ENCODE results near the gene DDX41.
A peak's percentile ranks its signal among the peaks of the same experiment; 100 is the strongest.
"Not testable (repeated sequence)": the region's sequence is repeated elsewhere in the genome, so short reads cannot be mapped to it uniquely, and the experiment has no call there.

Gene DDX41

DNA sequence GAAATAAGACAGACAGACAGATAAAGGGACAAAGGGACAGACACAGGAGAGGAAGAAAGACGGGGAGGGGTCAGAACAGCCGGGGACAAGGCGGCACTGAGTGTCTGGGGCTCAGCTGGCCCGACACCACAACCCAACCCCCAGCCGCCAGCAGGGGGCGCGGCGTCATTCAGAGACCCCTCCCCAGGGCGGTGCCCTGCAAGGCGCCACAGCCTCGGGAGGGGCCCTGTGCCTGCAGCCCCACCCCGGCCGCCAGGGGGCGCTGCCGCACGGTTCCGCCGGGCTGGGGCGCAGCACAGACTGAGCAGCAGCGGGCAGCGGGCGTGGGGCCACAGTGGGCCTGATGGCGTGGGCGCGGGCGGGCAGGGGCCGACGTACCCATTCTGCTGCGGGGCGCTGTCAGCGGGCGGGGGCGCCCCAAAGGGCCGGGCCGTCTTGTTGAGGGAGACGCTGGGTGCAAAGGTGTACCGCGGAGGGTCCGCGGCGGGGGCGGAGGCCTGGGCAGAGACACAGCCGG lies 25.3 kb downstream of the DDX41 start:
- no peak for DNase-seq (ENCODE audit: extremely low read depth, low read depth)
- TF ChIP-seq CTCF (IDR thresholded peaks at IDR 0.05; ENCODE audit: low read depth, low read length) = peak; percentile 47

DNA sequence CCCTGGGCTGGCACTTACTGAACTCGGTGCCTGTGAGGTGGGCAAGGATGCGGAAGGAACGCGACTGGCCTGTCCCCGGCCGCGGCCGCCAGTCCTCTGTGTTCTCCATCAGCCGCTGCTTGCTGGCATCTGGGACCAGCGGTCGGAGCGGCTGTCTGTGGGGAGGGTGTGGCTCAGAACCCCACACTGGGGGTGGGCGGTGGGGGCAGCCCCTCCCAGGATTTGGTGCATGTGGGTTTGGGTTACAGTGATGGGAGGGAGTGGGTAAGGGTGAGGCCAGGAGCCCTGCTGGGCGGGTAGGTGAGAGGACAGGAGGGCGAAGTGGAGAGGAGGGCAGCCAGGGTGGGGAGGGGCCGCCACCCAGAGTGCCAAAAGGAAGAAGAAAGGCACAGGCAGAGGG lies 25.8 kb downstream of the DDX41 start:
- no peak for TF ChIP-seq CTCF (IDR thresholded peaks at IDR 0.05; ENCODE audit: low read depth, low read length)
- no peak for DNase-seq (ENCODE audit: extremely low read depth, low read depth)

DNA sequence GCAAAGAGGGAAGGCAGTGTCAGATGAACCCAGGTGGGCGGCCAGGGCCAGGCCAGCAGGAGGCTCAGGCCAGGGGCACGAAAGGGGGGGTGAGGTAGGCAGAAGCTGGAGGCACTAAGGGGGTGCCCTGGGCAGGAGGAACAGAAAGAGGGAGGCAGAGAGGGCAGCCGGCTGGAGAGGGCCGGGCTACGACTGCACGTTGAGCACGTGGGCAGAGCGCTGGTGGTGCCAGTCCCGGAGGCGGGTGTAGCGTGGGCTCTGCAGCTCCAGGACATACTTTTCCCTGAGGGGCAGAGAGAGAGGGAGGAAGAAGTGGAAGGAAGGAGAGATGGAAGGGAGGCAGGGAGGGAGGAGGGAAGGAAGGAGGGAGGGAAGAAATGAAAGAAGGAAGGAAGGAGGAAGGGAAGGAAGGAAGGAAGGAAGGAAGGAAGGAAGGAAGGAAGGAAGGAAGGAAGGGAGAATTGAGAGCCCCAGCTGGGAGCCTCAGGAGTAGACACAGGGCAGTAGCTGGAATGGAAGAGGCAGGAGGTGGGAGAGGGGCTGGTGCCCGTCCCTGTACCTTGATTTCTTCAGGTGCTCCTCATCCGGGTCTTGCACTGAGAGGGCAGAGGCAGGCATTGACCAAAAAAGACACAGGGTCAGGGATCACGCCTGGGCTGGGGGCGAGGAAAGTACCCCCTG lies 26.3 kb downstream of the DDX41 start:
- DNase-seq (ENCODE audit: extremely low read depth, low read depth) = no peak
- no peak for TF ChIP-seq CTCF (IDR thresholded peaks at IDR 0.05; ENCODE audit: low read depth, low read length)

- no peak; the same call in 1 of the 2 replicates for TF ChIP-seq CTCF (IDR thresholded peaks at IDR 0.05; ENCODE audit: low read depth, low read length)
- DNase-seq (ENCODE audit: extremely low read depth, low read depth) = no peak
Observed at GRCh38 chr5:177489119-177489716, 27.5 kb downstream of the DDX41 start.

DNA sequence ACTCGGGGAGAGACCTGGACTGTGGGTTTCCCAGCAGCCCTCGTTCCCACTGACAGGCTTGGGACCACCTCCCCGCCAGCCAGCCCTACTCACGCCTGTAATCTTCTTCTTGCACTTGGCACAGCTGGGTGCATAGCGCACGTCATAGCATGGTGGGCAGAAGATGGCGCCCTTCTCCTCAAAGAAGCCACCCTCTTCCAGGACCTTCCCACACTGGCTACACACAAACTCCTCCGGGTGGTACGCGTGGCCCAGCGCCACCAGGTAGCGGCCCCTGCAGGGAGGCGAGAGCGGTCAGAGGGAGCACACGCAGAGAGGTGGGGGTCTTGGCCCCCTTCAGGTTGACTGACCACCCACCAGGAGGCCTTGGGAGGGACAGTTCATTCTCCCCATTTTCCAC lies 28.8 kb downstream of the DDX41 start:
- DNase-seq (ENCODE audit: extremely low read depth, low read depth) = no peak
- TF ChIP-seq CTCF (IDR thresholded peaks at IDR 0.05; ENCODE audit: low read depth, low read length) = no peak

GRCh38 chr5:177487144-177487543 lies 29.6 kb downstream of the DDX41 start:
- no peak for DNase-seq (ENCODE audit: extremely low read depth, low read depth)
- TF ChIP-seq CTCF (IDR thresholded peaks at IDR 0.05; ENCODE audit: low read depth, low read length) = no peak

DNA sequence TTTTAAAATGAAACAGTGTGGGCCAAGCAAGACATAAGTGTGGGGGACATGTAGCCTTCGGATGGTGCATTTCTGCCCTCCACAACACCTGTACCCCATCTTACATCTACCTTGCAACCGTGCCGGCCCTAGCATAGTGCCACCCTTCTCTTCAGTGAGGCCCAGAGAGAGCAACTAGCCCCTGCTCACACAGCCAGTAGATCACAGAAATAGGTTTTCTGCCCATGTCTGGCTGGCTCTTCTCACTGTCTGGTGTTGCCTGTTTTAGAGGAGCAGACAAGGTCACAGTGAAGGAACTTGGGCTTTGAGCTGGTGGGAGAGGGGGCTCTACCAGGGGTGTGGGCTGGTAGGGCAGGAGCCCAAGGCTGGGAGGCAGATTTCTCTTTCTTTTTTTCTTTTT lies 30.5 kb downstream of the DDX41 start:
- DNase-seq (ENCODE audit: extremely low read depth, low read depth) = no peak
- TF ChIP-seq CTCF (IDR thresholded peaks at IDR 0.05; ENCODE audit: low read depth, low read length) = no peak

- DNase-seq (ENCODE audit: extremely low read depth, low read depth) = not testable (repeated sequence)
Observed at GRCh38 chr5:177485753-177486152, 31.0 kb downstream of the DDX41 start.
